H1 (cell line): ENCODE measurements around the gene CUX1. TPM values are rescaled to one million over a fixed set of nuclear protein-coding genes. Genes with fewer than 3 reads are reported as not detected.

Experiments
- CTCF ChIA-PET: fragments of 300-600 bp; sonication (Branson Sonifier 250); formaldehyde crosslinking; loops from one replicate; lab custom pipeline; 2021; ENCODE audit not compliant: partially characterized antibody; lab: Charles Lee
- POLR2A ChIA-PET: fragments of 300-600 bp; sonication (Branson Sonifier 250); formaldehyde crosslinking; loops from one replicate; lab custom pipeline; 2021; ENCODE audit warnings: inconsistent platforms; ENCODE audit not compliant: partially characterized antibody; lab: Charles Lee
- DNase-seq, 2 experiments: peaks; one replicate each; pipeline versions ENCODE4 v3.0.0 to v3.0.0-alpha.2; 2010 to 2022; ENCODE audit warnings: low spot score in 2 of 2, low read depth in 1 of 2, mixed read lengths in 1 of 2
- FAIRE-seq: peaks from 2 replicates; lab custom pipeline; 2011; peaks lifted over from hg19 to GRCh38; lab: Jason Lieb, UNC
- H2AFZ ChIP-seq: 2 replicates; pipeline ENCODE4 v1.8.1; 2012; ENCODE audit warnings: low read length, inconsistent platforms
- H2AK5ac ChIP-seq: 2 replicates; pipeline ENCODE4 v1.6.1; 2013; ENCODE audit warnings: low read depth, low read length
- H2BK120ac ChIP-seq: replicated peaks from 2 replicates; pipeline ENCODE3; 2013; ENCODE audit warnings: low read depth, low read length, inconsistent platforms
- H2BK12ac ChIP-seq: 2 replicates; pipeline ENCODE4 v1.6.1; 2013; ENCODE audit warnings: low read depth, low read length
- H2BK15ac ChIP-seq: 2 replicates; pipeline ENCODE4 v1.6.1; 2013; ENCODE audit warnings: low read length
- H2BK20ac ChIP-seq: 2 replicates; pipeline ENCODE4 v1.6.1; 2013; ENCODE audit warnings: low read length
- H2BK5ac ChIP-seq: 2 replicates; pipeline ENCODE4 v1.6.1; 2013; ENCODE audit warnings: low read depth, low read length
- H3K14ac ChIP-seq: 2 replicates; pipeline ENCODE4 v1.6.1; 2013; ENCODE audit warnings: inconsistent platforms; ENCODE audit not compliant: insufficient read length
- H3K18ac ChIP-seq: 2 replicates; pipeline ENCODE4 v1.6.1; 2013; ENCODE audit warnings: low read length; ENCODE audit errors: extremely low read depth
- H3K23ac ChIP-seq: 2 replicates; pipeline ENCODE4 v1.6.1; 2013; ENCODE audit warnings: inconsistent platforms; ENCODE audit not compliant: insufficient read length
- H3K23me2 ChIP-seq: 2 replicates; pipeline ENCODE4 v1.6.1; 2013; ENCODE audit warnings: low read depth, low read length
- H3K27ac ChIP-seq: 2 replicates; pipeline ENCODE4 v1.6.1; 2011; ENCODE audit warnings: low read depth, low read length, inconsistent platforms
- H3K27me3 ChIP-seq, 4 experiments: replicated peaks in 1 of 4; 1 replicate in 1 of 4; 2 replicates in 3 of 4; pipeline versions ENCODE4 v1.6.1 to v1.8.1; 2011 to 2013; ENCODE audit warnings: low read length in 3 of 4, mild to moderate bottlenecking in 3 of 4, inconsistent platforms in 2 of 4, mixed read lengths in 2 of 4, moderate library complexity in 1 of 4; ENCODE audit not compliant: control insufficient read depth in 3 of 4, insufficient read depth in 3 of 4; ENCODE audit errors: extremely low read depth in 1 of 4
- H3K36me3 ChIP-seq, 4 experiments: 2 replicates each; pipeline versions ENCODE4 v1.6.1 to v1.8.1; 2011 to 2013; ENCODE audit warnings: mild to moderate bottlenecking in 4 of 4, low read length in 3 of 4, moderate library complexity in 2 of 4, control low read depth in 1 of 4, inconsistent platforms in 1 of 4; ENCODE audit not compliant: insufficient read depth in 4 of 4, control insufficient read depth in 2 of 4
- H3K4ac ChIP-seq: replicated peaks from 2 replicates; pipeline ENCODE3; 2013; ENCODE audit warnings: low read length, low read depth, mixed read lengths, inconsistent platforms; ENCODE audit not compliant: insufficient read length
- H3K4me1 ChIP-seq, 4 experiments: replicated peaks in 1 of 4; 1 replicate in 1 of 4; 2 replicates in 3 of 4; pipeline versions ENCODE4 v1.6.1 to v1.8.1; 2011 to 2013; ENCODE audit warnings: low read length in 3 of 4, inconsistent platforms in 2 of 4, mixed read lengths in 1 of 4; ENCODE audit not compliant: insufficient read depth in 4 of 4, control insufficient read depth in 3 of 4
- H3K4me2 ChIP-seq, 2 experiments: 2 replicates each; pipeline versions ENCODE4 v1.6.1 to v1.8.1; 2011 to 2013; ENCODE audit warnings: low read depth in 2 of 2, low read length in 2 of 2, control low read depth in 1 of 2, inconsistent platforms in 1 of 2, mild to moderate bottlenecking in 1 of 2; ENCODE audit not compliant: insufficient read depth in 1 of 2
- H3K4me3 ChIP-seq, 4 experiments: fragments of 200-600, 300-600 bp in 1 of 4; sonication (generic), shearing (Covaris generic), sonication (Bioruptor Twin) in 1 of 4; 2 replicates each; pipeline versions ENCODE4 v1.5.1 to v1.8.1; 2011 to 2016; ENCODE audit warnings: low read length in 4 of 4, low read depth in 3 of 4, control low read depth in 2 of 4, inconsistent platforms in 2 of 4, mild to moderate bottlenecking in 2 of 4, mixed read lengths in 1 of 4, moderate library complexity in 1 of 4; ENCODE audit not compliant: insufficient read depth in 2 of 4; ENCODE audit errors: extremely low read depth in 1 of 4
- H3K56ac ChIP-seq: replicated peaks from 2 replicates; pipeline ENCODE3; 2013; ENCODE audit warnings: low read depth, mild to moderate bottlenecking, mixed read lengths, low read length, inconsistent platforms; ENCODE audit not compliant: insufficient read length
- H3K79me1 ChIP-seq: 2 replicates; pipeline ENCODE4 v1.6.1; 2013; ENCODE audit warnings: low read depth, low read length, control low read depth
- H3K79me2 ChIP-seq, 2 experiments: 2 replicates each; pipeline versions ENCODE4 v1.6.1 to v1.8.1; 2012 to 2013; ENCODE audit warnings: low read length in 2 of 2, mild to moderate bottlenecking in 2 of 2, inconsistent platforms in 1 of 2; ENCODE audit not compliant: insufficient read depth in 2 of 2, control insufficient read depth in 1 of 2
- H3K9ac ChIP-seq, 4 experiments: replicated peaks in 1 of 4; 1 replicate in 1 of 4; 2 replicates in 3 of 4; pipeline versions ENCODE4 v1.6.1 to v1.8.1; 2011 to 2013; ENCODE audit warnings: low read depth in 3 of 4, low read length in 3 of 4, control low read depth in 2 of 4, mild to moderate bottlenecking in 2 of 4, moderate library complexity in 2 of 4, inconsistent platforms in 1 of 4; ENCODE audit errors: extremely low read depth in 1 of 4
- H3K9me3 ChIP-seq, 2 experiments: 2 replicates each; pipeline versions ENCODE4 v1.6.1 to v1.8.1; 2012 to 2013; ENCODE audit warnings: mild to moderate bottlenecking in 2 of 2, moderate library complexity in 2 of 2, control low read depth in 1 of 2, inconsistent platforms in 1 of 2, low read depth in 1 of 2, low read length in 1 of 2, mixed read lengths in 1 of 2; ENCODE audit not compliant: insufficient read depth in 2 of 2
- H4K20me1 ChIP-seq, 2 experiments: replicated peaks in 1 of 2; 2 replicates each; pipeline versions ENCODE3 to v1.8.1; 2011 to 2013; ENCODE audit warnings: inconsistent platforms in 2 of 2, low read length in 2 of 2, mild to moderate bottlenecking in 1 of 2; ENCODE audit not compliant: insufficient read depth in 2 of 2, control insufficient read depth in 1 of 2
- H4K5ac ChIP-seq: 2 replicates; pipeline ENCODE4 v1.6.1; 2013; ENCODE audit warnings: low read length, low read depth, mixed read lengths, inconsistent platforms; ENCODE audit not compliant: insufficient read length
- H4K8ac ChIP-seq: 2 replicates; pipeline ENCODE4 v1.8.0; 2013; ENCODE audit warnings: mild to moderate bottlenecking, moderate library complexity, low read length, inconsistent platforms; ENCODE audit not compliant: insufficient read depth; ENCODE audit errors: extremely low read depth
- H4K91ac ChIP-seq: replicated peaks from 2 replicates; pipeline ENCODE3; 2013; ENCODE audit warnings: low read length, mixed read lengths, inconsistent platforms; ENCODE audit not compliant: insufficient read length
- WGBS, 2 experiments: shearing (Covaris generic) in 1 of 2; methylation state at CpG; one replicate each; pipeline versions ENCODE4 v1.1.6 to v1.1.7; 2013 to 2015; ENCODE audit warnings: low lambda C conversion rate in 2 of 2, mixed read lengths in 2 of 2, inconsistent platforms in 1 of 2, low coverage in 1 of 2, missing lambda C conversion rate in 1 of 2; ENCODE audit not compliant: insufficient replicate concordance in 2 of 2, insufficient coverage in 1 of 2, insufficient read length in 1 of 2; ENCODE audit errors: extremely low coverage in 1 of 2, missing lambda C conversion rate in 1 of 2; 5-methylcytosine and 5-hydroxymethylcytosine counted together
- polyA plus RNA-seq, 7 experiments: library from polyadenylated mRNA; depleted of rRNA in 3 of 7; stranded (reverse) in 5 of 7; unstranded in 2 of 7; fragments of >200 nt in 5 of 7; fragments of 200-250 nt in 2 of 7; gene quantifications; 1 replicate in 5 of 7; 2 replicates in 1 of 7; 4 replicates in 1 of 7; pipeline versions ENCODE4 v1.2.1 to v1.2.3, GENCODE V29; 2011 to 2013; ENCODE audit warnings: missing spikeins in 2 of 7, mixed read lengths in 2 of 7
- total RNA-seq: library from RNA; stranded (reverse); fragmentation: NEBNext Ultra II Directional; extraction: Animal tissue kit (Norgen Biotek cat#: 25700); gene quantifications from 2 replicates; pipeline ENCODE4 v1.2.1, GENCODE V29; 2021
- TF ChIP-seq, protein P1 (sequence below): IDR thresholded peaks from 2 replicates; pipeline ENCODE4 v1.6.1; 2012; ENCODE audit warnings: inconsistent platforms
- TF ChIP-seq, protein P2 (sequence below), 3 experiments: IDR thresholded peaks; 1 replicate in 2 of 3; 2 replicates in 1 of 3; pipeline versions ENCODE4 v1.5.1 to v1.6.1; 2011; ENCODE audit warnings: low read length in 3 of 3, mild to moderate bottlenecking in 3 of 3, inconsistent platforms in 2 of 3, low read depth in 1 of 3, moderate library complexity in 1 of 3; ENCODE audit not compliant: insufficient read depth in 1 of 3; ENCODE audit errors: control extremely low read depth in 1 of 3

The CUX1 gene
- total and polyA plus RNA-seq, 2 of the 8 experiments (the other 6 are each of a cell fraction or from before 2014, with no cell fraction given), result 21.6 to 65.9 TPM

DNA sequence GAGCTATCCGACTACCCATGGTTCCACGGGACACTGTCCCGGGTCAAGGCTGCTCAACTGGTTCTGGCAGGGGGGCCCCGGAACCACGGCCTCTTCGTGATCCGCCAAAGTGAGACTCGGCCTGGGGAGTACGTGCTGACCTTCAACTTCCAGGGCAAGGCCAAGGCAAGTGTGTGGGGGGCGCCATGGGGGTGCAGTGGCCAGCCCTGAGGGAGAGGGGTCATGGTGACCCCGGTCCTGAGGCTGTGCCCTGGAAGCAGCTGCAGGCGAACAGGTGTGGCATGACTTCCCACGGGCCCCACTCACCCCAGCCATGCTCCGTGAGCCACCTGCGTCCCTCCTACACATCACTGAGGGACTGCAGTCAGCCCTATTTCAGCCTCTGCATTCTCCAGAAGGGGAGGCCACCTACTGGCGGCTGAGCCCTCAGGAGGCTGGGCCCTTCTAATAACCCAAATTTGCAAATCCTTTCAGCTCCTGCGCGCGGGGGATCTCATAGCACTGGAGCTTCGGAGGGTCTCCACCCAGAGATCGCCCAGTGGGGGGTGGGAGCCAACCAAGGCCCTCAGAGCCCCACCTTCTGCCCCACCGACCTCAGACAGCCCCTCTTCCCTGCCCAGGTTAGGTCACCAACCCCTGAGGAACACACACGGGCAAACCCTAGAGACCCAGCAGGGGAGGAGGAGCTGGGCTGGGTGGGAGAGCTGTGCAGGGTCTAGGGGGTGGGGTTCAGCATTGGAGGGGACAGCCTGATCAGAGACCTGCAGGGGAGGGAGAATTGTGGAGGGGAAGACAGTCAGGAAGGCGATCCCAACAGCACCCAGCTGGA, 500.0 kb downstream of the CUX1 start:
- no peak overlapping the region for H2BK120ac ChIP-seq
- H2AFZ ChIP-seq, result no peak overlapping the region
- DNase-seq (no peak), FAIRE-seq (no peak)
- H3K79me1 ChIP-seq, result no peaks in the 10 kb centered on the region
- 77% methylated on average over 21 of the region's 24 CpGs; no CpG with 5 or more reads in 1 of the 2 experiments for WGBS, 2 experiments
- H3K14ac ChIP-seq, result no peak overlapping the region
- H3K9ac ChIP-seq, result no peak overlapping the region
- H2BK5ac ChIP-seq, result no peak overlapping the region
- peaks cover 0 to 7% of the 10 kb centered on the region in 2 experiments for H4K20me1 ChIP-seq
- H4K5ac ChIP-seq, result no peak overlapping the region
- H3K23ac ChIP-seq, result no peak overlapping the region
- H3K4ac ChIP-seq, result no peak overlapping the region
- H3K56ac ChIP-seq, result no peak overlapping the region
- H3K4me2 ChIP-seq, result no peak overlapping the region
- CTCF ChIA-PET, result interaction anchor here (0.6 to 8.6 kb wide), 10 partner anchors 11 to 707 kb away, joined by 3 to 134 read pairs (median 4); no protein-coding TSS in a partner anchor
- H3K27ac ChIP-seq, result no peak overlapping the region
- H4K8ac ChIP-seq, result no peak overlapping the region
- POLR2A ChIA-PET, result interaction anchor here (0.7 kb wide), 1 partner anchor 14 kb away, joined by 3 read pairs; no protein-coding TSS in a partner anchor
- H3K9me3 ChIP-seq, result no peaks in the 10 kb centered on the region
- no peak overlapping the region for H2BK15ac ChIP-seq
- no peak overlapping the region for H2AK5ac ChIP-seq
- H3K23me2 ChIP-seq, result peaks cover 5% of the 10 kb centered on the region
- H3K4me1 ChIP-seq, result peaks cover 4 to 12% (median 8%) of the 10 kb centered on the region in 4 experiments; a peak in 6 of 7 replicates
- no peak overlapping the region for H4K91ac ChIP-seq
- no peaks in the 10 kb centered on the region for H3K79me2 ChIP-seq
- H3K4me3 ChIP-seq, result no peak overlapping the region
- peaks cover 0 to 1% (median 0%) of the 10 kb centered on the region in 4 experiments; a peak in 2 of 7 replicates for H3K27me3 ChIP-seq
- no peak overlapping the region; the same call in 1 of the 2 replicates for H2BK12ac ChIP-seq
- no peak overlapping the region for H2BK20ac ChIP-seq
- peaks cover 0 to 4% (median 2%) of the 10 kb centered on the region in 4 experiments; a peak in 3 of 8 replicates for H3K36me3 ChIP-seq
- TF ChIP-seq, protein P1, sequence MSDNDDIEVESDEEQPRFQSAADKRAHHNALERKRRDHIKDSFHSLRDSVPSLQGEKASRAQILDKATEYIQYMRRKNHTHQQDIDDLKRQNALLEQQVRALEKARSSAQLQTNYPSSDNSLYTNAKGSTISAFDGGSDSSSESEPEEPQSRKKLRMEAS, result no peak
- TF ChIP-seq, protein P2, sequence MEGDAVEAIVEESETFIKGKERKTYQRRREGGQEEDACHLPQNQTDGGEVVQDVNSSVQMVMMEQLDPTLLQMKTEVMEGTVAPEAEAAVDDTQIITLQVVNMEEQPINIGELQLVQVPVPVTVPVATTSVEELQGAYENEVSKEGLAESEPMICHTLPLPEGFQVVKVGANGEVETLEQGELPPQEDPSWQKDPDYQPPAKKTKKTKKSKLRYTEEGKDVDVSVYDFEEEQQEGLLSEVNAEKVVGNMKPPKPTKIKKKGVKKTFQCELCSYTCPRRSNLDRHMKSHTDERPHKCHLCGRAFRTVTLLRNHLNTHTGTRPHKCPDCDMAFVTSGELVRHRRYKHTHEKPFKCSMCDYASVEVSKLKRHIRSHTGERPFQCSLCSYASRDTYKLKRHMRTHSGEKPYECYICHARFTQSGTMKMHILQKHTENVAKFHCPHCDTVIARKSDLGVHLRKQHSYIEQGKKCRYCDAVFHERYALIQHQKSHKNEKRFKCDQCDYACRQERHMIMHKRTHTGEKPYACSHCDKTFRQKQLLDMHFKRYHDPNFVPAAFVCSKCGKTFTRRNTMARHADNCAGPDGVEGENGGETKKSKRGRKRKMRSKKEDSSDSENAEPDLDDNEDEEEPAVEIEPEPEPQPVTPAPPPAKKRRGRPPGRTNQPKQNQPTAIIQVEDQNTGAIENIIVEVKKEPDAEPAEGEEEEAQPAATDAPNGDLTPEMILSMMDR (IDR thresholded peaks at IDR 0.05; ENCODE audit: control extremely low read depth in 1 of 3, insufficient read depth in 1 of 3, low read depth in 1 of 3, low read length in 3 of 3), result peak in 2 of 3 experiments; percentile 34 to 38; a peak in 3 of 4 replicates
- H3K18ac ChIP-seq, result 0 out of 2 replicates have a peak overlapping the region, but pooled peaks have one; percentile 7
